RWPE1 (cell line): ENCODE results near the gene STRADA.

ENCODE experiments used
- CTCF ChIA-PET: fragments of 350-600 bp; sonication (Branson Sonifier 250); formaldehyde crosslinking; extraction: SDS; loops from one replicate; lab custom pipeline; 2021; lab: Yijun Ruan, JAX
- POLR2A ChIA-PET: fragments of 400-600 bp; formaldehyde crosslinking; extraction: SDS; loops from one replicate; lab custom pipeline; 2020; ENCODE audit warnings: antibody characterized with exemption; ENCODE audit not compliant: low non-redundant PET; lab: Yijun Ruan, JAX
- DNase-seq: peaks from one replicate; pipeline ENCODE4 v3.0.0; 2012; ENCODE audit warnings: low spot score
- H3K27ac ChIP-seq: fragments of 450-650 bp; 2 replicates; pipeline ENCODE4 v1.5.1; 2017
- CTCF ChIP-seq: fragments of 450-650 bp; conservative IDR thresholded peaks from 2 replicates; pipeline ENCODE4 v1.5.1; 2017; ENCODE audit warnings: low read depth, mild to moderate bottlenecking

Gene STRADA

GRCh38 chr17:63676584-63676983 is 65.0 kb downstream of the STRADA start:
- ChIA-PET POLR2A (no interaction called here), CTCF (interaction anchor here (0.5 to 0.7 kb wide), 3 partner anchors 11 to 1280 kb away, joined by 3 to 6 read pairs (median 3); no protein-coding TSS in a partner anchor)
- TF ChIP-seq CTCF = no peak
- H3K27ac ChIP-seq = peak overlapping the region; percentile 87
- no peak for DNase-seq

GRCh38 chr17:63675607-63676546 is 65.7 kb downstream of the STRADA start:
- CTCF ChIA-PET = interaction anchor here (0.5 to 1.0 kb wide), 3 partner anchors 14 to 1279 kb away, joined by 3 read pairs; no protein-coding TSS in a partner anchor
- peak overlapping the region; percentile 87 for H3K27ac ChIP-seq
- POLR2A ChIA-PET = interaction anchor here (0.6 kb wide), 1 partner anchor 67 kb away, joined by 5 read pairs; no protein-coding TSS in a partner anchor
- TF ChIP-seq CTCF = no peak
- DNase-seq = peak; percentile 73

GRCh38 chr17:63675231-63675606 is 66.4 kb downstream of the STRADA start:
- no peak for DNase-seq
- POLR2A ChIA-PET = interaction anchor here (0.6 kb wide), 1 partner anchor 67 kb away, joined by 5 read pairs; no protein-coding TSS in a partner anchor
- CTCF ChIA-PET = interaction anchor here (1.0 kb wide), 1 partner anchor 30 kb away, joined by 3 read pairs; no protein-coding TSS in a partner anchor
- peak overlapping the region; percentile 87 for H3K27ac ChIP-seq
- TF ChIP-seq CTCF = no peak

GRCh38 chr17:63672856-63673255 is 68.7 kb downstream of the STRADA start:
- TF ChIP-seq CTCF = no peak
- DNase-seq = no peak
- H3K27ac ChIP-seq = no peak overlapping the region
- ChIA-PET CTCF (no interaction called here), POLR2A (no interaction called here)

GRCh38 chr17:63665527-63666214 is 75.9 kb downstream of the STRADA start:
- CTCF ChIA-PET = interaction anchor here (0.9 kb wide), 1 partner anchor 138 kb away, joined by 3 read pairs; no protein-coding TSS in a partner anchor
- POLR2A ChIA-PET = no interaction called here
- no peak overlapping the region for H3K27ac ChIP-seq
- DNase-seq = no peak
- TF ChIP-seq CTCF = no peak

GRCh38 chr17:63659850-63660249 is 81.7 kb downstream of the STRADA start:
- TF ChIP-seq CTCF = no peak
- POLR2A ChIA-PET = interaction anchor here (0.6 to 0.7 kb wide), 2 partner anchors 78 to 1126 kb away, joined by 4 to 7 read pairs; no protein-coding TSS in a partner anchor
- CTCF ChIA-PET = no interaction called here
- no peak overlapping the region for H3K27ac ChIP-seq
- DNase-seq = no peak
